NB4 (cell line): ENCODE data around the gene KASH5.

Source experiments
- CTCF ChIP-seq: IDR thresholded peaks from one replicate; pipeline ENCODE4 v1.5.1; 2012; ENCODE audit warnings: low read depth, low read length
- POLR2A ChIP-seq: IDR thresholded peaks from 2 replicates; pipeline ENCODE4 v1.6.1; 2011; ENCODE audit warnings: mild to moderate bottlenecking; ENCODE audit not compliant: insufficient read length; ENCODE audit errors: extremely low read depth
- TF ChIP-seq, protein P1 (sequence below): IDR thresholded peaks from 2 replicates; pipeline ENCODE4 v1.6.1; 2011; ENCODE audit warnings: low read depth, low read length

DNA sequence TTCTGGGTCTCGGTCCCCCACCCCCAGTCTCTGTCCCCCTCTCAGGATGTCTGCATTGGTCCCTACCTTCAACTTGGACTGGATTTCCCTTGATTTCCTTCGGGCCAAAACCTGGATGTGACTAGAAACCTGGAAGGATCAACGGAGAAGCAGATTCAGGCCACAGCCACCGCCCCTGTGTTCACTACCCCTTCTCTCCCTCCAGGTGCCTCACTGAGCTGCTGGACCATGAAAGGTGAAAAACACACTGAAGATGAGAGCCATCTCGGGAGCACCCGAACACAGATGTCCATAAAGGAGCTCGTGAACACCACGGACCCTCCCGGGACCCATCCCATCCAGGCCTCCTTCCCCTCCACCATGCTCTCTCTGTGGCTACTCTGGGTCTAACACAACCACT, 30.9 kb upstream of the KASH5 start:
- TF ChIP-seq CTCF (no peak), POLR2A (no peak)
- TF ChIP-seq, protein P1, sequence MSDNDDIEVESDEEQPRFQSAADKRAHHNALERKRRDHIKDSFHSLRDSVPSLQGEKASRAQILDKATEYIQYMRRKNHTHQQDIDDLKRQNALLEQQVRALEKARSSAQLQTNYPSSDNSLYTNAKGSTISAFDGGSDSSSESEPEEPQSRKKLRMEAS: no peak
